K562 treated with DMSO at 1 percent for 24 hours (cell line): ENCODE measurements around the gene PDE6H. TPM values are rescaled to one million over a fixed set of nuclear protein-coding genes. Genes with fewer than 3 reads are reported as not detected.

ENCODE experiments used
- total RNA-seq: library from RNA; unstranded; fragments of 300-600 nt; gene quantifications from 2 replicates; pipeline ENCODE4 v1.2.3, GENCODE V29; 2022; ENCODE audit warnings: low read depth; ENCODE audit not compliant: insufficient read depth

The PDE6H gene
- total RNA-seq, result not detected in 2 replicates

GRCh38 chr12:14972816-14973215, at the start of gene PDE6H:
Gene PDE6H (plus strand): TSS chr12:14973042. CDS start chr12:14978013, 4,971 bp downstream.

GRCh38 chr12:14938301-14938700, 34.5 kb upstream of the PDE6H start, which contains the start of gene ERP27:
Gene ERP27 (minus strand): TSS chr12:14938537. CDS start chr12:14938508, 29 bp downstream.

GRCh38 chr12:14961466-14962152, 11.2 kb upstream of the PDE6H start, which contains the start of gene ARHGDIB:
Gene ARHGDIB (minus strand): TSS chr12:14961601. CDS start chr12:14950712, 10,889 bp downstream.

Other genes with a start within 250 kb of the PDE6H start
- gene WBP11, start 169.6 kb upstream of the PDE6H start, total RNA-seq, result 27.4 and 28.5 TPM in 2 replicates
- gene C12orf60, start 169.4 kb upstream of the PDE6H start, total RNA-seq, result 0.66 and 1.0 TPM in 2 replicates
- not detected in 2 replicates for gene SMCO3, start 158.9 kb upstream of the PDE6H start, total RNA-seq
- gene ART4, start 129.5 kb upstream of the PDE6H start, total RNA-seq, result not detected in 2 replicates
- gene MGP, start 87.2 kb upstream of the PDE6H start, total RNA-seq, result not detected in 2 replicates
- not detected in 2 replicates for gene ERP27, start 34.5 kb upstream of the PDE6H start, total RNA-seq
- 55.8 and 60.8 TPM in 2 replicates for gene ARHGDIB, start 11.4 kb upstream of the PDE6H start, total RNA-seq
- 10.6 and 10.9 TPM in 2 replicates for gene RERG, start 248.4 kb downstream of the PDE6H start, total RNA-seq